B cell (primary cell): ENCODE data around the gene PCDHGB1.
A peak's percentile ranks its signal among the peaks of the same experiment; 100 is the strongest.

Experiments
- CTCF ChIP-seq: fragments of 200-600 bp; IDR thresholded peaks from one replicate; pipeline ENCODE4 v1.8.0; 2022; ENCODE audit warnings: antibody characterized with exemption, mild to moderate bottlenecking
- EZH2 ChIP-seq: IDR thresholded peaks from 2 replicates; pipeline ENCODE4 v1.6.1; 2012; ENCODE audit warnings: borderline replicate concordance, low read depth, mild to moderate bottlenecking, moderate library complexity, low read length; ENCODE audit not compliant: insufficient read depth, poor library complexity, severe bottlenecking

- peak; percentile 36 for TF ChIP-seq CTCF
- TF ChIP-seq EZH2: no peak
Measured at GRCh38 chr5:141330299-141331080, 19.4 kb upstream of the PCDHGB1 start, which contains the start of gene PCDHGA1.
